ENCODE results near the gene CD2. TPM values are rescaled to one million over a fixed set of nuclear protein-coding genes. Genes with fewer than 3 reads are reported as not detected.
A peak's percentile ranks its signal among the peaks of the same experiment; 100 is the strongest.

Gene CD2
- total RNA-seq, 4 donors from 2014 or later = 0.35 to 1.2 (median 1.0) TPM; not detected in 1

GRCh38 chr1:116808848-116809508, 54.7 kb downstream of the CD2 start:
- TF ChIP-seq POLR2A (IDR thresholded peaks at IDR 0.05) = no peak
- no peak for TF ChIP-seq CTCF (IDR thresholded peaks at IDR 0.05)
- H3K4me1 ChIP-seq = no peaks in the 10 kb centered on the region
- no peak overlapping the region for H3K27ac ChIP-seq
- no peak for DNase-seq
- intact Hi-C loops (cut with DNase I; ENCODE audit: low total_unique reads) = no loop called here
- no peaks in the 10 kb centered on the region for H3K9me3 ChIP-seq
- no peak overlapping the region for H3K4me3 ChIP-seq
- H3K36me3 ChIP-seq = no peaks in the 10 kb centered on the region
- H3K27me3 ChIP-seq = no peaks in the 10 kb centered on the region

- no peak for TF ChIP-seq CTCF (IDR thresholded peaks at IDR 0.05)
- TF ChIP-seq POLR2A (IDR thresholded peaks at IDR 0.05) = no peak
- H3K4me1 ChIP-seq = no peaks in the 10 kb centered on the region
- no peak overlapping the region for H3K27ac ChIP-seq
- no peak overlapping the region for H3K4me3 ChIP-seq
- no peak for DNase-seq
- no peaks in the 10 kb centered on the region for H3K27me3 ChIP-seq
- intact Hi-C loops (cut with DNase I; ENCODE audit: low total_unique reads) = no loop called here
- H3K36me3 ChIP-seq = no peaks in the 10 kb centered on the region
- H3K9me3 ChIP-seq = no peaks in the 10 kb centered on the region
These were observed 57.1 kb downstream of the CD2 start for GRCh38 chr1:116811321-116811720.

DNA sequence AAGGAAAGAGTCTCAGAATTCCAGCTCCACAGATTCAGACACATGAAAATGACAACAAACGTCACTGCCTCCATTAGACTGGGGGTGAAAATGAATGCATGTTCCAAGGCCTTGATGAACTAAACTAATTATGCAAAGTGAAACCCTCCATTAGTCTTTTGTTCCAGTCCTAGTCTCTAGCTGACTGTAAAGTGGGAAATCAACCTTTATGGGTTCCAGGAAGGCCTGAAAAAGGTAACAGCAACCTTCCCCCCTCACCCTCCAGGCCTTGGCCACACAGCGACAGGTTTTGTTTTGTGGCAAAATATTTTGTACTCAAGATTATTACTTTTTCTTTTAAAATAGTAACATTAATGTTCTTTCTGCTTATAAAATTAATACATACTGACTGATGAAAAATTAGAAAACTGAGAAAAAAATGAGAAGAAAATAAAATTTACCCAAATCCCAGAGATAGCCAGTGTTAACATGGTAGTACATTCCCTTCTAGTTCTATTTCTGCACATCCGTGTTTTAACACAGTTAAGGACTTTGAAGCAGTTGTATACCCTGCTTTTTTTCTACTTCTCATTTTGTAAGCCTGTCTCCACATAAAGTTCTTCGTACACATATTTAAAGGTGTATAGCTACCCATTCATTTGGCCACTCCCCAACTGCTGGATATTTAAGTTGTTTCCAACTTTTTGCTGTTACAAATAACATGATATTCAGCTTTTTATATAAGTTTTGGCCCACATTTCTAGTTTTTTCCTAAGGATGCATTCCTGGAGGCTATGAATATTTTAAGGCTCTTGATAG, 60.9 kb downstream of the CD2 start:
- TF ChIP-seq CTCF (IDR thresholded peaks at IDR 0.05) (no peak), POLR2A (IDR thresholded peaks at IDR 0.05) (no peak)
- no peak overlapping the region for H3K27ac ChIP-seq
- no peak overlapping the region for H3K4me3 ChIP-seq
- H3K27me3 ChIP-seq = no peaks in the 10 kb centered on the region
- no peaks in the 10 kb centered on the region for H3K4me1 ChIP-seq
- H3K9me3 ChIP-seq = no peaks in the 10 kb centered on the region
- intact Hi-C loops (cut with DNase I; ENCODE audit: low total_unique reads) = no loop called here
- H3K36me3 ChIP-seq = no peaks in the 10 kb centered on the region
- no peak for DNase-seq

DNA sequence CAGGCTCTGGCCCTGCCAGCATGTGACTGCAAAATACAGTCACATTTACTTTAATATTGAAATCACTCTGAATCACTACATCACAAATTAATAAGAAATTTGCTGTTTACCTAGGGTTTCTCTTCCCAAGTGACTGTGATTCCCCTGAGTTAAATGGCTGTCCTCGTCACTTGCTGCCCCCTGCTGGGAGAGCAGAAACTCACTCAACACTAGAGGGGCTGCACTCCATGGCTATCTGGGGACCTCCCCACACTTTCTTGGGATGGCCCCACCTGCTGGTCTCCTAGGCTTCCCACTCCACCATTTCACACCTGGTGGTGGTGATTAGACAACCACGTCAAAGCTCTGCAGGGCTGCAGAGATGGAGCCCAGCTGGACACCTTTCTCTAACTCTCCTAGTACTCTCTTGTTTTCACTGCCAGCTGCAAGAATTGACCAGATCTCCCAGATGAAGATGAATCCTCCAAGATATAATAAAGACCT, 63.4 kb downstream of the CD2 start:
- TF ChIP-seq POLR2A (IDR thresholded peaks at IDR 0.05) = no peak
- peak in 1 of 4 experiments; percentile 18 for TF ChIP-seq CTCF (IDR thresholded peaks at IDR 0.05)
- Histone ChIP-seq H3K27ac (no peak overlapping the region), H3K4me1 (no peaks in the 10 kb centered on the region), H3K4me3 (no peak overlapping the region), H3K9me3 (no peaks in the 10 kb centered on the region), H3K27me3 (no peaks in the 10 kb centered on the region), H3K36me3 (no peaks in the 10 kb centered on the region)
- intact Hi-C loops (cut with DNase I; ENCODE audit: low total_unique reads) = no loop called here
- no peak for DNase-seq

Other genes with a start within 250 kb of the CD2 start
- 10 to 100 TPM; 22.3 to 79.7 (median 24.4) TPM for gene CD58, start 183.4 kb upstream of the CD2 start, total RNA-seq
- 10 to 100 TPM in 2 of 4 donors, 1 to 10 TPM in 2; 3.8 to 35.6 (median 8.4) TPM for gene IGSF3, start 86.7 kb upstream of the CD2 start, total RNA-seq
- 100 to 1,000 TPM in 2 of 4 donors, 10 to 100 TPM in 2; 32.4 to 134 (median 88.8) TPM for gene PTGFRN, start 155.5 kb downstream of the CD2 start, total RNA-seq
- 1 to 10 TPM in 3 of 4 donors, not detected in 1; 2.1 to 4.1 (median 2.6) TPM for gene CD101, start 247.3 kb downstream of the CD2 start, total RNA-seq

All from uterus (tissue), 4 donors.